ENCODE measurements around the gene AP4M1. TPM values are rescaled to one million over a fixed set of nuclear protein-coding genes. Genes with fewer than 3 reads are reported as not detected.

The AP4M1 gene
- total and polyA plus RNA-seq, 9 of the 15 experiments (the other 6 are each of a cell fraction or from before 2014, with no cell fraction given), result 1.3 to 30.9 (median 14.1) TPM

DNA sequence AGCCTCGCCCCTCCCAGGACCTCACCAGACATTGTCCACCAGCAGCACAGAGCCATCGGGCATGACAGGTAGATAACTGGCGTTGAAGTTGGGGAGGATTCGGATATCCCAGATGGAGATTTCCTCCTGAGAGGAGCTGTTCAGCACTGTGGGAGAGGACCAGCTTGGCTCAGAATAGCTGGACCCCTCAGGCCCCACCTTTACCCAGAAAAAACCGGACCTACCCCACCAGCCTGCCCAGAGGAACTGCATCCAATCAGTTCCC is 55.6 kb downstream of the AP4M1 start (continued):
- TF ChIP-seq, protein P1, sequence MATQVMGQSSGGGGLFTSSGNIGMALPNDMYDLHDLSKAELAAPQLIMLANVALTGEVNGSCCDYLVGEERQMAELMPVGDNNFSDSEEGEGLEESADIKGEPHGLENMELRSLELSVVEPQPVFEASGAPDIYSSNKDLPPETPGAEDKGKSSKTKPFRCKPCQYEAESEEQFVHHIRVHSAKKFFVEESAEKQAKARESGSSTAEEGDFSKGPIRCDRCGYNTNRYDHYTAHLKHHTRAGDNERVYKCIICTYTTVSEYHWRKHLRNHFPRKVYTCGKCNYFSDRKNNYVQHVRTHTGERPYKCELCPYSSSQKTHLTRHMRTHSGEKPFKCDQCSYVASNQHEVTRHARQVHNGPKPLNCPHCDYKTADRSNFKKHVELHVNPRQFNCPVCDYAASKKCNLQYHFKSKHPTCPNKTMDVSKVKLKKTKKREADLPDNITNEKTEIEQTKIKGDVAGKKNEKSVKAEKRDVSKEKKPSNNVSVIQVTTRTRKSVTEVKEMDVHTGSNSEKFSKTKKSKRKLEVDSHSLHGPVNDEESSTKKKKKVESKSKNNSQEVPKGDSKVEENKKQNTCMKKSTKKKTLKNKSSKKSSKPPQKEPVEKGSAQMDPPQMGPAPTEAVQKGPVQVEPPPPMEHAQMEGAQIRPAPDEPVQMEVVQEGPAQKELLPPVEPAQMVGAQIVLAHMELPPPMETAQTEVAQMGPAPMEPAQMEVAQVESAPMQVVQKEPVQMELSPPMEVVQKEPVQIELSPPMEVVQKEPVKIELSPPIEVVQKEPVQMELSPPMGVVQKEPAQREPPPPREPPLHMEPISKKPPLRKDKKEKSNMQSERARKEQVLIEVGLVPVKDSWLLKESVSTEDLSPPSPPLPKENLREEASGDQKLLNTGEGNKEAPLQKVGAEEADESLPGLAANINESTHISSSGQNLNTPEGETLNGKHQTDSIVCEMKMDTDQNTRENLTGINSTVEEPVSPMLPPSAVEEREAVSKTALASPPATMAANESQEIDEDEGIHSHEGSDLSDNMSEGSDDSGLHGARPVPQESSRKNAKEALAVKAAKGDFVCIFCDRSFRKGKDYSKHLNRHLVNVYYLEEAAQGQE (IDR thresholded peaks at IDR 0.05; ENCODE audit: borderline replicate concordance), result peak; percentile 41; the same call in 1 of the 2 replicates
- TF ChIP-seq, protein P1 (CRISPR knock-in tag; IDR thresholded peaks at IDR 0.05; ENCODE audit: low read depth), result no peak

All from K562 (cell line).